Gastroesophageal sphincter (tissue), 3 donors: Measurements from ENCODE around the gene LCE6A.

Experiments
- CTCF ChIP-seq, 4 experiments: fragments of 200-600 bp in 2 of 4; fragments of 450-650 bp in 2 of 4; sonication (generic) in 1 of 4; IDR thresholded peaks; one replicate each; pipeline ENCODE4 v1.5.1; 2017 to 2019; ENCODE audit warnings: antibody characterized with exemption in 4 of 4, mild to moderate bottlenecking in 2 of 4, moderate library complexity in 2 of 4
- POLR2A ChIP-seq, 2 donors: fragments of 450-650 bp; IDR thresholded peaks; one replicate each; pipeline ENCODE4 v1.6.1; 2017; ENCODE audit warnings: antibody characterized with exemption in 2 of 2, mild to moderate bottlenecking in 2 of 2, moderate library complexity in 1 of 2

GRCh38 chr1:152879559-152880198 lies 37.0 kb downstream of the LCE6A start:
- TF ChIP-seq CTCF (IDR thresholded peaks at IDR 0.05) (no peak), POLR2A (IDR thresholded peaks at IDR 0.05) (no peak)
